ENCODE data around the gene FHIT.

GRCh38 chr3:61252836-61253235, 1.6 kb upstream of the FHIT start:
- TF ChIP-seq POLR2A (IDR thresholded peaks at IDR 0.05) = no peak
- TF ChIP-seq, protein P1, sequence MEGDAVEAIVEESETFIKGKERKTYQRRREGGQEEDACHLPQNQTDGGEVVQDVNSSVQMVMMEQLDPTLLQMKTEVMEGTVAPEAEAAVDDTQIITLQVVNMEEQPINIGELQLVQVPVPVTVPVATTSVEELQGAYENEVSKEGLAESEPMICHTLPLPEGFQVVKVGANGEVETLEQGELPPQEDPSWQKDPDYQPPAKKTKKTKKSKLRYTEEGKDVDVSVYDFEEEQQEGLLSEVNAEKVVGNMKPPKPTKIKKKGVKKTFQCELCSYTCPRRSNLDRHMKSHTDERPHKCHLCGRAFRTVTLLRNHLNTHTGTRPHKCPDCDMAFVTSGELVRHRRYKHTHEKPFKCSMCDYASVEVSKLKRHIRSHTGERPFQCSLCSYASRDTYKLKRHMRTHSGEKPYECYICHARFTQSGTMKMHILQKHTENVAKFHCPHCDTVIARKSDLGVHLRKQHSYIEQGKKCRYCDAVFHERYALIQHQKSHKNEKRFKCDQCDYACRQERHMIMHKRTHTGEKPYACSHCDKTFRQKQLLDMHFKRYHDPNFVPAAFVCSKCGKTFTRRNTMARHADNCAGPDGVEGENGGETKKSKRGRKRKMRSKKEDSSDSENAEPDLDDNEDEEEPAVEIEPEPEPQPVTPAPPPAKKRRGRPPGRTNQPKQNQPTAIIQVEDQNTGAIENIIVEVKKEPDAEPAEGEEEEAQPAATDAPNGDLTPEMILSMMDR (IDR thresholded peaks at IDR 0.05) = no peak
- TF ChIP-seq EP300 (IDR thresholded peaks at IDR 0.05) = no peak
